Measurements from ENCODE around the gene RAD1. TPM values are rescaled to one million over a fixed set of nuclear protein-coding genes. Genes with fewer than 3 reads are reported as not detected.

RAD1 gene
- total RNA-seq, 1 experiment from 2014 or later, result 28.7 TPM

- BruUV-seq (replicated peaks), result no TSS peak
- H3K27me3 Mint-ChIP-seq (ENCODE audit: unreplicated experiment), result no peaks in the 10 kb centered on the region
- no peaks in the 10 kb centered on the region for H3K9me3 Mint-ChIP-seq (ENCODE audit: low read depth, unreplicated experiment)
- CTCF ChIA-PET, result no interaction called here
- intact Hi-C loops (cut with micrococcal nuclease; ENCODE audit: unreplicated experiment), result no loop called here
- H3K4me3 Mint-ChIP-seq (ENCODE audit: low read depth, unreplicated experiment), result no peak overlapping the region
- H3K27ac Mint-ChIP-seq (ENCODE audit: unreplicated experiment), result peak overlapping the region; percentile 72
- no peak for DNase-seq
- TF ChIP-seq CTCF (IDR thresholded peaks at IDR 0.05; ENCODE audit: unreplicated experiment), result no peak
- peaks cover 29% of the 10 kb centered on the region for H3K36me3 Mint-ChIP-seq (ENCODE audit: insufficient read depth, unreplicated experiment)
- peaks cover 15% of the 10 kb centered on the region for H3K4me1 Mint-ChIP-seq (ENCODE audit: low read depth, unreplicated experiment)
Observed at GRCh38 chr5:34916518-34916917, 1.2 kb upstream of the RAD1 start.

- no peak for TF ChIP-seq CTCF (IDR thresholded peaks at IDR 0.05; ENCODE audit: unreplicated experiment)
- intact Hi-C loops (cut with micrococcal nuclease; ENCODE audit: unreplicated experiment), result loop anchor here (1.0 kb wide), 1 partner anchor 8 kb away; no protein-coding TSS in a partner anchor
- Mint-ChIP-seq H3K27ac (ENCODE audit: unreplicated experiment) (peak overlapping the region; percentile 72), H3K9me3 (ENCODE audit: low read depth, unreplicated experiment) (no peaks in the 10 kb centered on the region), H3K27me3 (ENCODE audit: unreplicated experiment) (no peaks in the 10 kb centered on the region), H3K36me3 (ENCODE audit: insufficient read depth, unreplicated experiment) (peaks cover 23% of the 10 kb centered on the region), H3K4me3 (ENCODE audit: low read depth, unreplicated experiment) (no peak overlapping the region), H3K4me1 (ENCODE audit: low read depth, unreplicated experiment) (peaks cover 15% of the 10 kb centered on the region)
- CTCF ChIA-PET, result interaction anchor here (0.8 to 1.7 kb wide), 7 partner anchors 8 to 430 kb away, joined by 3 to 10 read pairs (median 4); partner anchors contain the start of gene DNAJC21
- DNase-seq, result no peak
- BruUV-seq (replicated peaks), result TSS peak; percentile 79
Observed at GRCh38 chr5:34915856-34916192, 520 bp upstream of the RAD1 start.

GRCh38 chr5:34914671-34915138 is 599 bp downstream of the RAD1 start:
- no peak for TF ChIP-seq CTCF (IDR thresholded peaks at IDR 0.05; ENCODE audit: unreplicated experiment)
- no TSS peak for BruUV-seq (replicated peaks)
- Mint-ChIP-seq H3K36me3 (ENCODE audit: insufficient read depth, unreplicated experiment) (peaks cover 22% of the 10 kb centered on the region), H3K27ac (ENCODE audit: unreplicated experiment) (no peak overlapping the region), H3K4me3 (ENCODE audit: low read depth, unreplicated experiment) (no peak overlapping the region), H3K27me3 (ENCODE audit: unreplicated experiment) (no peaks in the 10 kb centered on the region), H3K4me1 (ENCODE audit: low read depth, unreplicated experiment) (peaks cover 15% of the 10 kb centered on the region), H3K9me3 (ENCODE audit: low read depth, unreplicated experiment) (no peaks in the 10 kb centered on the region)
- intact Hi-C loops (cut with micrococcal nuclease; ENCODE audit: unreplicated experiment), result loop anchor here (1.0 kb wide), 1 partner anchor 10 kb away; no protein-coding TSS in a partner anchor
- DNase-seq, result no peak
- CTCF ChIA-PET, result interaction anchor here (1.0 to 1.7 kb wide), 4 partner anchors 10 to 428 kb away, joined by 3 to 10 read pairs (median 4); no protein-coding TSS in a partner anchor

- no peak overlapping the region for H3K4me3 Mint-ChIP-seq (ENCODE audit: low read depth, unreplicated experiment)
- no TSS peak for BruUV-seq (replicated peaks)
Observed at GRCh38 chr5:34913072-34913471, 2.2 kb downstream of the RAD1 start.

More at GRCh38 chr5:34913072-34913471, 2.2 kb downstream of the RAD1 start:
- CTCF ChIA-PET, result no interaction called here
- DNase-seq, result no peak
- Mint-ChIP-seq H3K27ac (ENCODE audit: unreplicated experiment) (no peak overlapping the region), H3K27me3 (ENCODE audit: unreplicated experiment) (no peaks in the 10 kb centered on the region), H3K4me1 (ENCODE audit: low read depth, unreplicated experiment) (peaks cover 14% of the 10 kb centered on the region), H3K9me3 (ENCODE audit: low read depth, unreplicated experiment) (no peaks in the 10 kb centered on the region), H3K36me3 (ENCODE audit: insufficient read depth, unreplicated experiment) (peaks cover 12% of the 10 kb centered on the region)
- TF ChIP-seq CTCF (IDR thresholded peaks at IDR 0.05; ENCODE audit: unreplicated experiment), result no peak
- intact Hi-C loops (cut with micrococcal nuclease; ENCODE audit: unreplicated experiment), result no loop called here

All from Calu3 (cell line).